HG02759 (cell line): ENCODE measurements around the gene PHKB.
"Not testable (repeated sequence)": the region's sequence is repeated elsewhere in the genome, so short reads cannot be mapped to it uniquely, and the experiment has no call there.

ENCODE experiments used
- ATAC-seq: cut with Tn5 transposase; IDR thresholded peaks from one replicate; pipeline ENCODE4 v1.9.1; 2021; ENCODE audit warnings: mild to moderate bottlenecking, moderate library complexity; ENCODE audit not compliant: unreplicated experiment

The PHKB gene

DNA sequence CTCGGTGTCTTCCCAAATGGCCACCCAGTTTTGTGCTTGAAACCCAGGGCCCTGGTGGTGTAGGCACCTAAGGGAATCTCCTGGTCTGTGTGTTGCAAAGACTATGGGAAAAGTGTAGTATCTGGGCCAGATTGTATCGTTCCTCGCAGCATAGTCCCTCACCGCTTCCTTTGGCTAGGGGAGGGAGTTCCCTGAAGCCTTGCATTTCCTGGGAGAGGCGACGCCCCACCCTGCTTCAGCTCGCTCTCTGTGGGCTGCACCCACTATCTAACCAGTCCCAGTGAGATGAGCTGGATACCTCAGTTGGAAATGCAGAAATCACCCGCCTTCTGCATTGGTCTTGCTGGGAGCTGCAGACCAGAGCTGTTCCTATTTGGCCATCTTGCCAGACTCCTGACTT is 93.5 kb downstream of the PHKB start:
- not testable (repeated sequence) for ATAC-seq

DNA sequence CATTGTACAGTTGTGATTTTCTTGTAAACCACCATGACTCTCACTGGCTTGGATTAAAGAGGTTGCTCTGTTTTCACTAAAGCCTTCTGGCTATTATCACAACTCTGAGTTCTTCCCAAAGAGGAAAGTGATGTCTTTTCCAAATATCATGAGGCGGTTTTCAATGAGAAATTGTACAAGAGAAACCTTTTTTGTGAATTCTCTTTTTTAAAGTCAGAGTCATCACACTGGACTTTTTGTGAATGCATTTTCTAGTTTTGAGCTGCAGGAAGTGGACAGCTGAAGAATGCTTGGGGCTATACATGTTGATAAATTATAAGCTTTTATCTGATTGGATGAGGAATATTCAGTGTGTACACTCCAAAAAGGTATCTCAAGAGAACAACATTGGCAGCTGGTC is 100.2 kb downstream of the PHKB start:
- no peak for ATAC-seq

DNA sequence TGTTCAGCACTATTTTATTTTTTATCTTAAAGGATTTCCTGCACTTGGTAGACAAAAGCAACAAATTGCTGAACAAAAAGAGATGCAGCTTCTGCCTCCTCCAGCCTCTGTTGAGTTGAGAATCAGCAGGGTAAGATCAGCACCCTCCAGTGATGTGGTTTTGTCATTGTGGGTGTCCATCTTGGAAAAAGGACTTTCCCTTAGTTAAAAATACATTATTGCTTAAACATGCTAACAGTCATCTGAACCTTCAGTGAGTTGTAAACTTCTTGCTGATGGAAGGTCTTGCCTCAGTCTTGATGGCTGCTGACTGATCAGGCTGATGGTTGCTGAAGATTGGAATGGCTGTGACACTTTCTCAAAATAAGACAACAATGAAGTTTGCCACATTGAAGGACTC is 101.2 kb downstream of the PHKB start:
- ATAC-seq: no peak

DNA sequence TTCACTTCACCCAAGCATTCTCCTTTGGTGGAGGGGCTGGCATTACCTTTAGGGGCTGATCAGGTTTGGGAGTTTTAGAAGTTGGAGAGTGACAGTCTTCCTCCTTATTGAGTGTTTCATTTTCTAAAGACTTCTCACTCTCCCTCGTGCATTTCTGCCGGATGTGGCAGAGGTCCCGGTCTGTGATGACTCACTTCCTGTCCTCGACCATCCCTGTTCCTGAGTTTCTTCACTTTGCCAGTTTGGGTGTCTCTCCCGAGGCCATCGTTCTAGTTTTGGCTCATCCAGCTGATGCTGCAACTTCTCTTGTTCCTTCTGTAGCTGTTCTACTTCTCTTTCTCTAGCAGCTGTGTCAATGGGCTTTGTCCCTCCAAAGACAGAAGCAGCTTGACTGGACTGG is 104.3 kb downstream of the PHKB start:
- no peak for ATAC-seq

DNA sequence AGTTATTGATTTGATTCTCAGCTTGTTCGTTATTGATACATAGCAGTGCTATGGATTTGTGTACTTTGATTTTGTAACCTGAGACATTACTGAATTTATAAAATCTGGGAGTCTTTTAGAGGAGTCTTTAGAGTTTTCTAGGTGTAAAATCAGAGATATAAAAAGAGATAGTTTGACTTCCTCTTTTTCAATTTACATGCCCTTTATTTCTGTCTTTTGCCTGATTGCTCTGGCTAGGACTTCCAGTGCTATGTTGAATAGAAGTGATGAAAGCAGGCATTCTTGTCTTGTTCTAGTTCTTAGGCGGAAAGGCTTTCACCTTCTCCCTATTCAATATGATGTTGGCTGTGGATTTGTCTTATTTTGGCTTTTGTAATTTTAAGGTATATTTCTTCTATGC is 106.2 kb downstream of the PHKB start:
- ATAC-seq: no peak

DNA sequence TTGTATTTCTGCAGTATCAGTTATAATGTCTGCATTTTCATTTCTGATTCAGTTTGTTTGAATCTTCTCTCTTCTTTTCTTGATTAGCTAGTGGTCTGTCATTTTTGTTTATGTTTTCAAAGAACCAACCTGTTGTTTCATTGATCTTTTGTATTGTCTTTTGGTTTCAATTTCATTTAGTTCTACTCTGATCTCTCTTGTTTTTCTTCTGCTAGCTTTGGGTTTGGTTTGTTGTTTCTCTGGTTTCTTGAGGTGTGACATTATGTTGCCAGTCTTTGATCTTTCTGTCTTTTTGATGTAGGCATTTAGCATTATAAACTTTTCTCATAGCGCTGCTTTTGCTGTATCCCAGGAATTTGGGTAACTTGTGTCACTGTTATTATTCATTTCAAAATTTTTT is 107.2 kb downstream of the PHKB start:
- ATAC-seq: no peak

DNA sequence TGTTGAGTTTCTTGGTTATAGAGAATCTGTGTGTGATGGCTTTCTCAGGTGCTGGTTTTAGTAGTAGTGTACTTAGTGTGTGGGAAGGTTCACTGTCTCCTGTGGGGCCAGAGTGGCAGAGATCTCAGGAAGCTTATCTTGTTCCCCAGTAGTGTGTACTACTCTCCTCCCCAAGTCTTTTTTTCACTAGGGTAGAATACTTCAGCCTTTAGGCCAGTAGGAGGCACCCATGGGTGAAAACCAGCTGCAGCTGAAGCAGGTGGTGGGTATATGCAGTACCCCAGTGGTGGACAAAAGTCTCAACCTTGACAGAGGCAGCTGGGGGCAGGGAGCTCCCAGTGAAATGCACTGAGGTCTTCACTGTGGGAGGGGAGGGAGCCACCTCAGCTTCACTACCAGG is 109.9 kb downstream of the PHKB start:
- no peak for ATAC-seq

DNA sequence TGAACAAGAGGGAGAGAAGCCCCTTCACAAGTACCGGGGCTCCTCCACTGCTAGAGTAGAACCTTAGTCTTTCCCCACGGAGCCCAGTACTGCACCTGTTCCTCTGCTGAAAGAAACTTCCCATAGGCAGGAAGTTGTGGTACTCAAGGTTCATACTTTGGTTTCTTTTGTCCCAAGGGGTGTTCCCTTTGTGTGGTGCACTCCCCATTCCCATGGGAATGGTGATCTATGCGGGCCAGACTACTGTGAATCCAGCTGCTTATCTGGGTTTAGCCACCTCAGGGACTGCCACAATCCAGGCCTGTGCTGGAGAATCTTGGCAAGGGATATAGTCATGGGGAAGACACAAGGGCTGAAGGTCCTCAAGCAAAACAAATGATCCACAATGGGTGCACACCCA is 110.6 kb downstream of the PHKB start:
- ATAC-seq: no peak

DNA sequence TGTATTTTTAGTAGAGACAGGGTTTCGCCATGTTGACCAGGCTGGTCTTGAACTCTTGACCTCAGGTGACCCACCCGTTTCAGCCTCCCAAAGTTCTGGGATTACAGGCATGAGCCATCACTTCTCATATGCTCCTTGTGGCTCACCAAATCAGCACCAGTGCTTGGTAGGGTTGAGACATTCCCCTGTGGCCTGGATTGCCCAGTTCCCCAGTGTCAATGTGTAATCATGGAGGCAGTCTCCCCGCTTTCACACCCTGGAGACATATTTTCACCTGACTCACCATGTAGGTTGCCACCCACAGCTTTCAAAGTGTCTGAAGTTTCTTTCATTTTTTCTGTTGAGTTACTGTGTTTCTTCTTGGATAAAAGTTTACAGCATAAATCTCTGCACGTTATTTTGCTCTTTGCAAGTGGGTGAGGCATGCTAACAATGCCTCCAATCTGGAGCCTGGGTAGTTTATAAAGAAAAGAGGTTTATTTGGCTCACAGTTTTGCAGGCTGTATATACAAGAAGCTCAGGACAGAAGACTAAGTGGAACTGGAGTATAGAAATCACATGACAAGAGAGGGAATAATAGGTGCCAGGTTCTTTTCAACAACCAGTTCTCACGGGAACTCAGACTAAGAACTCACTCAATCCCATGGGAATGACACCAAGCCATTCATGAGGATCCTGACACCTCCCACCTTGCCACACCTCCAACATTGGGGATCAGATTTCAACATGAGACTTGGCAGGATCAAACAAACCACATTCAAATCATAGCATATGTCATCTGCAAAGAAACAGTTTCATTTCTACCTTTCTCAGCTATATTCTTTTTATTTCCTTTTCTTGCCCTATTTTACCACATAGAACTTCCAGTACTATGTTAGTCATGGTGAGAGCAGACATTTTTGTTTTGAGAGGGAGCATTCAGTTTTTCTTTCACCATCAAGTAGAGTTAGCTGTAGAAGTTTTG is 113.2 kb downstream of the PHKB start:
- no peak for ATAC-seq

DNA sequence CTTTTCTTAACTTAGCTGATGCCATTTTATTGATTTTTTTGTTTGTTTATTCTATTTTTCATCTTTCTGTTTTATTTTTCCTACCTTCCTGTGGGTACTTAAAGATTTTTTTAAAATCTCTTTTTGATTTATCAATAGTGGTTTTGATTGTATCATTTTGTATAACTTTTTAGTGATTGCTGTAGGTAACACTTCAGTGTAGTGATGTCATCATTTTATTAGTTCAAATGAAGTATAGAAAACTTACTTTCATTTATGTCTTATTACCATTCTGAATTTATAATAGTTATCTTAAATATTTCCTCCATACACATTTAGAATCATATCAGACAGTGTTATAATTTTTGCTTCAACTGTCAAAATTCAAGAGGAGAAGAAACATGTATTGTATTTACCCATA is 115.9 kb downstream of the PHKB start:
- ATAC-seq: no peak

DNA sequence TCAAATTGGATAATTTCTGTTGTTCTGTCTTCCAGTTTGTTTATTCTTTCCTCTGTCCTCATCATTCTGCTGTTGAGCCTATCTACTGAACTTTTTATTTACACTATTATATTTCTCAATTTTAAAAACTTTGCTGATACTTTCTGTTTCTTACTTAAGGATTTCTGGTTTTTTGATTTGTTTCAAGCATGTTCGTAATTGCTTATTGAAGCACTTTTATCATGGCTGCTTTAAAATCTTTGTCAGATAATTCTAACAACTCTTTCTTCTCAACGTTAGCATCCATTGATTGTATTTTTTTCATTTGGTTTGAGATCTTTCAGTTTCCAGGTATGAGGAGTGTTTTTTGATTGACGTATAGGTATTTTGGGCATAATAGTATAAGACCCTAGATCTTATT is 116.9 kb downstream of the PHKB start:
- no peak for ATAC-seq

DNA sequence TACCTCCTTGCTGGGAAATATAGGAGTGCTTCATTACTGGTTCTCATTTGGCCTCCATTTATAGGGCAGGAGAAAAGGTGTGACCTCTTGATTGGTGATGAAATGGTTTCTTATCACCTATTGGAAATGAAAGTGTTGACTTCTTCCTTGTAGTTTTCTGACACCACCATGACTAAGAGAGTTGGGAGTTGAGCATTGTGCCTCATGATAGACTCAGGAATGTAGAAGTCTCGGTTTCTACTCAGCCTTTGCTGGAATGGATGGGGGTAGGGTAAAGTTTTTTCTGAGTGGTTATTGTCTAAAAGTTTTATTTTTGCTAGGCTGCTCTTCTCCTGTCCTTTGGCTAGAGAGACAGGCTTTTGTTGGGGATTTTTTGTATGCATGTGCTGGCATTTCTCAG is 117.4 kb downstream of the PHKB start:
- no peak for ATAC-seq

DNA sequence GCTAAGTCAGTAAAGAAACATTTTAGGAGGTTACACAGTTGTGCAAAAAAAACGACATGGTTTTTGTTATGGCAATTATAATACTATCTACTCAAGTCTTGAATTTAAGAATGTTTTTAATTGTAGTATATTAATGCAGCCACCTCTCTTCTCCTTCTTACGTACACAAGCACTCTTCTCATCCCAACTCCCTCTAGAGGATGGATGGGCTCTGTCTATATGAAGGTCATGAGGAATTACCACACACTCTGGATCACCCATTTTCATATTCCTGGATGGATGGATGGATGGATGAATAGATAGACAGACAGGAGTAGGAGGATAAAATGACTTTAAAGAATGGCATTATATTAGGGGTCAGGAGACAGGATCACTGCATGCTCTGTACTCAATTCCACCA is 120.0 kb downstream of the PHKB start:
- ATAC-seq: no peak

DNA sequence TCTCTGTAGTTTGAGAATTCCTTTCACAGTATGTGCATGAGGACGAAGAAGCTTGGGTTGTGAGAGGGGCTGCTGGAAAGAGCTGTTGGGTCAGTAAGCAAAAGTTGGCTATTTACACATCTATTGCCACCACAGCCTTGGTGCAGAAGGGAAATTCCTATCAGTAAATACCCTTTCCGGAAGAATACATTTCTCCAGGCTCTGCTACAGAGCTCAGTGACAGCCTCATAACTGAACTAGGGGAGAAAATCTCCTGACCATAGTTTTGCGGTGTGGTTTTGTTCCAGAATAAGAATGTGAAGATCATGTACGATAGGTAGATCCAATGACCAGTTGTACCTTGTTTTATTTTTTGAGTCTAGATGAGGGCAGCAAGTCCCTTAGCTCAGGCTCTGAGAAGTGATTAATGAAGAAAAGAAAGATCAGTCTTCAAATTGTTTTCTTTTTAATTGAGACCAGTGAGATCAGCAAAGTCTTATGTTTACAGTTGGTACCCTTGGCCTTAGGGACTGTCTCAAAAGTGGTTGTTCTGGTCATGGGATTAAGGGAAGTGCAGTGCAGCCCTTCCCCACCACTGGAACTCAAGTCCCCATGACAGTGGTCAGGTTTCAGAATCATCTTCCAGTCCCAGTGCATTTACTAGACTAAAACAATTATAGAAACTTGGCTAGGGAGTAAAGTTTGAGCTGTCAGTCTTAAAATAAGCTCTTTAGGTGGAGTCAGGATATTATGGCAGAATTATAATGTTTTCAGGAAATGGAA is 123.5 kb downstream of the PHKB start:
- no peak for ATAC-seq

DNA sequence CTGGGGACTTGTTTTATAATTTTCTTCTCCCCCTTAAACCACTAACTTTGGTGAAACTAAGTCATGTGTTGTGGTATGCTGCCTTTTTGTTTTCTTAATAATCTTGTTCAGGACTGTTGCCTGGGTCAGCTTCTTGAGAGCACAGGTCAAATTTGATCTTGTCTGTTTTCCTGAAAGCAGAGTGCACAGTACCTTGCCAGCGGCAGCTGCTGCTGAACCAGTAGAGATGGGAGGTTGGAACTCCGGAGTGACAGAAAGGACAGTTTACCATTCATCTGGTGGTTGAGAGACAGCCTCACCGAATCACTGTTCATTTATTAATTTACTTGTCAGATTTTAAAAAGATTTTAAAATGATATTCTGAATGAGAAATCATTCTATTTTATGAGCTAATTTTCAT is 125.0 kb downstream of the PHKB start:
- no peak for ATAC-seq

DNA sequence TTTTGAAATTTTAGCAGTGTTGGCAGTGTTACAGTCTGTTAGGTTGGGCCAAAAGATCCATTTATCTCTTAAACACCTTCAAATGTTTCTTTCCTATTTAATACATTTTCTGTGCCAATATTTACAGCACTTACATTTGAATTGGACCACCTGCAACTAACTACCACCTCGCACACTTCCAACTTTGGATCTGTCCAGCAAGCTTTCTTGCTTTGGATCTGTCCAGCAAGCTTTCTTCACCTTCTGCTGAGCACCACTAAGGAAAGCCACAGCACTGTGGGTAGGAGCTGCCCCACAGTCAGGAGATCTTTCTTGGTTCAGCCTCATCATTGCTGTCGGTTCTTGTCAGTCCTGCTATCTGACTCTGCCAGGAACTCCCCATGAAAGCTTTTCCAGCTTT is 129.3 kb downstream of the PHKB start:
- ATAC-seq: no peak

DNA sequence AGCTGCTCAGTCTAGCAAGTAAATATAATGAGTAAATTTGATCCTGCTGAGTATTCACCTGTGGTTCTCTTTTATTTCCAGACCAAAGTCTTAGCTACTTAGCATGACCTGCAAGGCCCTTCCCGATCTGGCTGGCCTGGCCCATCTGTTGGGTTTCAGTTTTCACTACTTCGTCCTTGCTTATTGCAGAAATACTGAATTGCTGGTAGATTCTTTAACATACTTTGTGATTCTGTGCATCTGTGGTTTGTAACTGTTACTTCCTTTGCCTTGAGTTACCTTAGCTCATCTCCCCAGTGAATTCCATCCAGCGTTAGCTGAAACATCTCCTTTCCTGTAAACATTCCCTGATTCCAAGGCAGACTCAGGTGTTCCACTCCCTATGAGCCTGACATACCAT is 131.1 kb downstream of the PHKB start:
- no peak for ATAC-seq

DNA sequence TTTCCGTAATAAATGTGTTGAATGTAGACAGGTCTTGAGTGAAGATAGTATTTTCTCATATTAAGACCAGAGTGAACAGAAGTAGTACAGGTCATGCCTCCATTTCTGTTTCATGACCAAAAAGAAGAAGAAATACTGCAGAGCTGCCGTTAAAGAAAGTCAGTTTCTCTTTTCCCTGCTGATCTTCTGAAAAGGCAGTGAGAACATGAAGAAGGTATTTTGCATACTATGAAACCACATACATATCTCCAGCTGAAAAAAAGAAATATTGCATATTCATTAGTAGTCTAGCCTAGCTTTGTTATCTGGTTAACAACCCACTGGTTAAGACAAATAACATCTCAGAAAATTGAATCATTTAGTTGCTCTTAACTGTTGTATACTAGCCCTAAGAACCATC is 138.4 kb downstream of the PHKB start:
- ATAC-seq: peak; percentile 76

DNA sequence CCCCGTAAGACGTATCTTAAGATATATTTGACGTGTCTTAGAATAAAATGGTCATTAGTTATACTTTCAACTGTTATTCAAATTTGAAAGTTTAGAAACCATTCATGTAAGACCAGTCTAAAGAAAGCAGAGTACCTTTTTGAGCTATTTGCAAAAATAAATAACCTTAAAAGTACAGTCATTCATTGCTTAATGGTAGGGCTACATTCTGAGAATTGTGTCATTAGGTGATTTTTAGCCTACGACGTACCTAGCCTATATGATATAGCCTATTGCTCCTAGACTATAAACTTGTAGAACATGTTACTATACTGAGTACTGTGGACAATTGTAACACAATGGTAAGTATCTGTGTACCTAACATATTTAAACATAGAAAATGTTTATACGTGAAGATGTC is 139.2 kb downstream of the PHKB start:
- ATAC-seq: peak; percentile 58

DNA sequence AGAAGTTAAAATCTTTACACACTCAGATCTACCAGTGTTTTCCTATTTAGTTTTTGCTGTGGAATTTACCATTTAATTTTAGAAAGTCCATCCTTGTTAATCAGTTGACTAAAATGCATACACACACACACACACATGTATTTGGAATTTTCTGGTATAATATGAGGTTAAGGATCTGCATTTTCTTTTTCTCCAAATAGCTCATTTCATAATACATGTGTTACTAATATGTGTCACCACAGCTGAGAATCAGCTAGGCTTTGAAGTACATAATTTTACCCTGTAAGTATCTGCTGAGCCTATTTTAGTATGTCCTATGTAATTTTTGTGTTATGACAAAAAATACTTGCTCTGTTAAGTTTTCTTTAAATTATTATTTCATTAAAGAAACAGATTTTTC is 143.2 kb downstream of the PHKB start:
- ATAC-seq: no peak

DNA sequence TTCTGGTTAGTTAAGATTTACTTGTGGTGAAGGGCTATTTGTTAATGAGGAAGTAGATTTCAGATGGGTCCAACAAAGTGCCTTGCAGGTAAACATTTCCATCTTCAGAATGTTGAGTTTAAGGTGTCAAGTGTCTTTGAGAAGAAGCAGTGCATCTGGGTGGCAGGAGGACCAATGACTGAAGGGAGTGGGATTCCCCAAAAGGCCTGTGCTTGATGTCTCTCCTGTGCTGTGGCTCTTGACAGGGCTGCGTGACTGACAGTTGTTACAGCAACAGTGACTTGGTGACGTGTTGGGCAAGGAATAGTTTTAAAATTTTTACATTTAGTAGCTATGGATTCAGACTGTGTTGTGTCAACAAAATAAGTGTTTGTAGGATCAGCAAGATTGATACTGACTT is 149.9 kb downstream of the PHKB start:
- ATAC-seq: no peak

DNA sequence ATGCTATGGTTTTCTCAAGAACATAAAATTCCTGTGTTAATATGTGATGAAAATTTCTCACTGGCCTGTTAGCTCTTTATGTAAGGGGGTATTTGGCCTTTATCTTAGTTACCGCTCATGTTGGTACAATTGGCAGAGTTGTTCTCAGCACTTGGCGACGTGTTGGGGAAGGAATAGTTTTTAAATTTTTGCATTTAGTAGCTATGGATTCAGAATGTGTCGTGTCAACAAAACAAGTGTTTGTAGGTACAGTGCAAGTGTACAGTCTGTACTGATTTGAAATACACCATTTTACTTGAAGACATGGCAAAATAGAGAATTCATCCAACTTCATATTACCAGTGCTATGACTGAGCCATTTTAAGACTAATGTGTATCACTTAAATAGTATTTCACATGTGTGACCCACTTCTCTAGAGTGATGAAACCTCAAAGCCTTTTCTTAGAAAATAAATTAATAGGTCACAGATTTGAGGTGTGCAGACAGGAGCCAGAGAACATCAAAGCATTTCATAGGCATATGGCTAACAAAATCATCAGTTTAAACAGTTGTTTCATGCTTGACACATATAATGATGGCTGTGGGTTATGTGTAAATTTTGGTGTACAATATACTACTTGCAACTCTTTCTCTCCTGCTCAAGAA is 150.8 kb downstream of the PHKB start:
- no peak for ATAC-seq
